ENCODE measurements around the gene OR2F1.

The OR2F1 gene

GRCh38 chr7:144011458-144012230 is 57.0 kb downstream of the OR2F1 start:
- TF ChIP-seq, protein P1, sequence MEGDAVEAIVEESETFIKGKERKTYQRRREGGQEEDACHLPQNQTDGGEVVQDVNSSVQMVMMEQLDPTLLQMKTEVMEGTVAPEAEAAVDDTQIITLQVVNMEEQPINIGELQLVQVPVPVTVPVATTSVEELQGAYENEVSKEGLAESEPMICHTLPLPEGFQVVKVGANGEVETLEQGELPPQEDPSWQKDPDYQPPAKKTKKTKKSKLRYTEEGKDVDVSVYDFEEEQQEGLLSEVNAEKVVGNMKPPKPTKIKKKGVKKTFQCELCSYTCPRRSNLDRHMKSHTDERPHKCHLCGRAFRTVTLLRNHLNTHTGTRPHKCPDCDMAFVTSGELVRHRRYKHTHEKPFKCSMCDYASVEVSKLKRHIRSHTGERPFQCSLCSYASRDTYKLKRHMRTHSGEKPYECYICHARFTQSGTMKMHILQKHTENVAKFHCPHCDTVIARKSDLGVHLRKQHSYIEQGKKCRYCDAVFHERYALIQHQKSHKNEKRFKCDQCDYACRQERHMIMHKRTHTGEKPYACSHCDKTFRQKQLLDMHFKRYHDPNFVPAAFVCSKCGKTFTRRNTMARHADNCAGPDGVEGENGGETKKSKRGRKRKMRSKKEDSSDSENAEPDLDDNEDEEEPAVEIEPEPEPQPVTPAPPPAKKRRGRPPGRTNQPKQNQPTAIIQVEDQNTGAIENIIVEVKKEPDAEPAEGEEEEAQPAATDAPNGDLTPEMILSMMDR (IDR thresholded peaks at IDR 0.05; ENCODE audit: control extremely low read depth, extremely low read depth, low read depth, missing control alignments) = peak; percentile 7
- DNase-seq (ENCODE audit: extremely low spot score) = no peak
- CTCF ChIA-PET = interaction anchor here (1.3 to 1.7 kb wide), 2 partner anchors 12 to 21 kb away, joined by 4 to 6 read pairs; no protein-coding TSS in a partner anchor
- POLR2A ChIA-PET = no interaction called here

Data from GM10248 (cell line).